Left cardiac atrium (tissue), 4 donors: ENCODE results near the gene CUL7. TPM values are rescaled to one million over a fixed set of nuclear protein-coding genes. Genes with fewer than 3 reads are reported as not detected.

Experiments
- ATAC-seq, 2 donors: fragments of 200-7000 bp; cut with Tn5 transposase; one replicate each; pipeline ENCODE4 v1.9.1; 2020; ENCODE audit warnings: mild to moderate bottlenecking in 2 of 2, moderate library complexity in 2 of 2
- DNase-seq: peaks from one replicate; pipeline ENCODE4 v3.0.0-alpha.2; 2020
- intact Hi-C, 2 donors: fragments of 100-400 bp; cut with DNase I; formaldehyde crosslinking; loops; one replicate each; pipeline versions ENCODE4 v1.14.1 to v1.15.1; 2022 to 2023
- total RNA-seq, 2 donors: library from RNA; stranded (reverse); fragmentation: NEBNext Ultra II Directional; extraction: Animal tissue kit (Norgen Biotek cat#: 25700); gene quantifications; one replicate each; pipeline ENCODE4 v1.2.1, GENCODE V29; 2021
- donor health status: DM: no; HTN: yes; CAD: no.
- donor health status: DM: no; HTN: yes; CAD: no; lungs with severe emphysema.
- donor health status: DM: yes; HTN: yes; CAD: no.
- donor health status: Dilated cardiomyopathy.

Gene CUL7
- total RNA-seq, 2 donors from 2014 or later, result 7.6 to 10.8 TPM

DNA sequence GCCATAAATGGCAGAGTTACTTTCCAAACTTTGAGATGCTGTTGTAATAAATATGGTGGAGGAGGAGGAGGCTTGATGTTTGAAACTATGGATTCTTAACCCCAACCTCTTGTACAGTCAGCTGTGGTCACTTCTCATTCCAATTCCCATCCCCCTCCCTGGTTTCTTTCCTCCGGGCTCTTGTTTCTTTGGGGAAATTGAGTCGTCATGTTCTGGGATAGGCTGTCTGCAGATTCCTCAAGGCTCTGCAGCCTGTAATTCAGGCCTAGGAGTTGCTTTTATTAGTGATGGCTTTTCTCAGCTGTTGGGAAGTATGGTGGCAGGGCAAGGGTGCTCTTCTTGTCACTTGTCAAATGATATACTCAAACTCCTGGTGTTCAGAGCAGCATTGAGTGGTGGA is 25.0 kb upstream of the CUL7 start:
- DNase-seq, result no peak
- intact Hi-C loops, result loop anchor here (10.0 kb wide), 1 partner anchor 56 kb away; no protein-coding TSS in a partner anchor
- ATAC-seq, result no peak

DNA sequence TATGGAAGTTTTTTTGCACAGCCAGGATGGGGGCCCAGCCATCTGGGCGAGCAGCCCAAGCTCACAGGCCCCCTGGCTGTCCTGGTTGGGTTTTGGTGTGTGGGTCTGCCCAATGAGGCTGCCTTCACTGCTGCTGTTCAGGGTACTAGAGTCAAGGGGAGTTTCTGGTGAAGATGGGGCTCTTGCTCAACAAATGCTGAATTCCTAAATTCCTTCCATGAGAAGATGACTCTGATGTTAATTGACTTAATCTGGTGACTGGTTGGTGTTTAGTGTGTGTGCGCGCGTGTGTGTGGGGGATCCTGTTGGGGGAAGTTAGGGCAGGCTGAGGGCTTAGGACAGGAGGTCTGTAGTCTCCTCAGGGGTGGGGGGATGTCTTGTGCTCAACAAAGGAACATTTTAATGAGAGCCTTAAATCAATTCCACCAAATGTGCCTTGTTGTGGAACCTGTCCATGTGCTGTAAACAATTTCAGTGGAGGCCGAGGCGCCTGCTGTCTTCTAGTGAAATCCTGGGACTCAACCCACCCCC is 24.4 kb upstream of the CUL7 start:
- DNase-seq (no peak), ATAC-seq (no peak)
- intact Hi-C loops, result loop anchor here (10.0 kb wide), 1 partner anchor 57 kb away; no protein-coding TSS in a partner anchor

GRCh38 chr6:43077333-43077809 is 23.7 kb upstream of the CUL7 start:
- ATAC-seq (no peak), DNase-seq (no peak)
- intact Hi-C loops, result loop anchor here (10.0 kb wide), 1 partner anchor 57 kb away; no protein-coding TSS in a partner anchor

- intact Hi-C loops, result loop anchor here (10.0 kb wide), 1 partner anchor 58 kb away; no protein-coding TSS in a partner anchor
- peak; percentile 19 to 34 for ATAC-seq
- no peak for DNase-seq
Measured at GRCh38 chr6:43076464-43077332, 23.0 kb upstream of the CUL7 start.

- ATAC-seq (peak; percentile 78 to 88), DNase-seq (peak; percentile 29)
- intact Hi-C loops, result loop anchor here (10.0 kb wide), 1 partner anchor 59 kb away; no protein-coding TSS in a partner anchor
Measured at GRCh38 chr6:43075670-43076463, 22.2 kb upstream of the CUL7 start, which contains the start of gene PTK7. TSS of gene PTK7 (plus strand) at chr6:43076314. CDS start at chr6:43076489, 175 bp downstream.

- ATAC-seq (peak in 1 of 2 donors; percentile 23), DNase-seq (no peak)
- intact Hi-C loops, result loop anchor here (10.0 kb wide), 1 partner anchor 60 kb away; no protein-coding TSS in a partner anchor
Measured at GRCh38 chr6:43074847-43075669, 21.4 kb upstream of the CUL7 start.

GRCh38 chr6:43070028-43070632 is 16.5 kb upstream of the CUL7 start:
- intact Hi-C loops, result loop anchor here (10.0 kb wide), 1 partner anchor 65 kb away; no protein-coding TSS in a partner anchor

DNA sequence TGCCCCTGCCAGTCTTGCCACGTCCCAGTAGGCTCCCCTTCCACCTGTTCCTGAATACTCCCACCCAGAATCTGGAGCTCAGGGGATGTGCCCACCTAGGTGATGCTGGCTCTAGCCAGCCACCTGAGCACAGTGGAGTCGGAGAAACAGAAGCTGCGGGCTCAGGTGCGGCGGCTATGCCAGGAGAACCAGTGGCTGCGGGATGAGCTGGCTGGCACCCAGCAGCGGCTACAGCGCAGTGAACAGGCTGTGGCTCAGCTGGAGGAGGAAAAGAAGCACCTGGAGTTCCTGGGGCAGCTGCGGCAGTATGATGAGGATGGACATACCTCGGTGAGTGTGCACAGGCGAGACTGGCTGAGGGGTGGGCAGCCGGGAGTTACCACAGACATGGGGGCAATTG is 9.2 kb upstream of the CUL7 start:
- intact Hi-C loops, result no loop called here
- DNase-seq (no peak), ATAC-seq (no peak)

More at GRCh38 chr6:43070028-43070632, 16.5 kb upstream of the CUL7 start:
- ATAC-seq, result peak; percentile 41 to 60
- no peak for DNase-seq

- DNase-seq (no peak), ATAC-seq (no peak)
- intact Hi-C loops, result no loop called here
Measured at GRCh38 chr6:43061861-43062260, 8.2 kb upstream of the CUL7 start.

DNA sequence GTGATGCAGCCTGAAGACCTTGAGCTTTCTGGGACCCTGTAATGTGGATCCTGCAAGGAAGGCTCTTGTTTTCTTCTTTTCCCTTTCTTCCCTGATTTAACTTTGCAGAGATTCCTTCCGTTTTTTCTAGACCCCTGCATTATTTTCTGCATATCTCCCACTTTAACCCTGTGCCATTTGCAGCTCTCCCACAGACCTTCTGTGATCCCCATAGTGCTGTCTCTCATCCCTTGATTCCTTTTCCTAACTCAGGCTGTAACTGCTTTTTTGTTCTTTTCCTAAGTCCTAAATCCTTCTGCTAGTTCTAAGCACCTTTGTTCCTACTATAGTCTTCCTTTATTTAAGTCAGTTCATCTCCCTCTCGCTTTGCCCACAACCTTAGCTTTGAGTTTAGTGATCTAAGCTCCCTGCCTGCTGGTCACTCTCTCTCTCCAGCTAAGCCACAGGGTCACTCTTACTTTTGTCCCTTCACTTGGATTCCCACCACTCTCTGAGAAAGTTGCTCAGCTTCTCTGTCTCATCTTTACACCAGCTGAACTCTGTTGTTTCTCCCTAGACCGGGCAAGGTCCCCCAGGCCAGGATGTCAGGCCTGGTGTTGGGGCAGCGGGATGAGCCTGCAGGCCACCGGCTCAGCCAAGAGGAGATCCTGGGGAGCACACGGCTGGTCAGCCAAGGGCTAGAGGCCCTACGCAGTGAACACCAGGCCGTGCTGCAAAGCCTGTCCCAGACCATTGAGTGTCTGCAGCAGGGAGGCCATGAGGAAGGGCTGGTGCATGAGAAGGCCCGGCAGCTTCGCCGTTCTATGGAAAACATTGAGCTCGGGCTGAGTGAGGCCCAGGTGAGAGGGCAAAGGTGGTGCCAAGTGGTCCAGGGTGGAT is 7.3 kb upstream of the CUL7 start:
- ATAC-seq (no peak), DNase-seq (no peak)
- intact Hi-C loops, result no loop called here

DNA sequence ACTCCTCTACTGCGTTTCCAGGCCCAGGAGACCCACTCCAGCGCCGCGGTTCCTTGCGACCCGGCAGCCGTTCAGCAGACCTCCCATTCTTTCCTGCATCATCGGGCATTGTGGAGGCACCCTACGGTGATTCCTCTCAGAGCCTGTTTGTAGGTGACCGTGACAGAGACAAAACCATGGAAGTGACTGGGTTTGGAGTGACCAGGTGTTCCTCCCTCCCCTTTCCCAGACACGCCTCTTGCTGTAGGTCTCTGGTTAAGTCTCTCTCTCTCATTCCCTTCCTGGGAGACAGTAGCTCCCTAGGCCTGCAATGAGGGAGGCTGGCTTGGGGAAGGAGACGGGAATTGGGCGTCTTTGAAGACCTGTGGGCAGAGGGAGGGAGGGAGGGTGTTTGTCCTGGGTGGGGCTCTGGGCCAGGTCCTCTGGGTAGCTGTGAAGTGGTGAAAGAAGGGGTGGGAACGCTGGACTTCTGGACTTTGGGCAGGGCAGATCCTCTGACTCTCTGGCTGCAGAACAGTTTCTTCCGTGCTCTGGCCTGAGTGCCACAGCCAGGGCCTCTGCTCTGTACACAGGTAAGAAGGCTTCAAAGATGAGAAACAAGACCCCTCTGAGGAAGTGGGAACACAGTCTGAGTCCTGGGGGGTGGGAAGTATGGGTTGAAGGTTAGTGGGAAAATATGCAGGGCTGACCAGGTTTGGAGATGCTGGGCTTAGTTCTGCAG is 6.5 kb upstream of the CUL7 start:
- DNase-seq, result no peak
- peak; percentile 5 to 31 for ATAC-seq
- intact Hi-C loops, result no loop called here

DNA sequence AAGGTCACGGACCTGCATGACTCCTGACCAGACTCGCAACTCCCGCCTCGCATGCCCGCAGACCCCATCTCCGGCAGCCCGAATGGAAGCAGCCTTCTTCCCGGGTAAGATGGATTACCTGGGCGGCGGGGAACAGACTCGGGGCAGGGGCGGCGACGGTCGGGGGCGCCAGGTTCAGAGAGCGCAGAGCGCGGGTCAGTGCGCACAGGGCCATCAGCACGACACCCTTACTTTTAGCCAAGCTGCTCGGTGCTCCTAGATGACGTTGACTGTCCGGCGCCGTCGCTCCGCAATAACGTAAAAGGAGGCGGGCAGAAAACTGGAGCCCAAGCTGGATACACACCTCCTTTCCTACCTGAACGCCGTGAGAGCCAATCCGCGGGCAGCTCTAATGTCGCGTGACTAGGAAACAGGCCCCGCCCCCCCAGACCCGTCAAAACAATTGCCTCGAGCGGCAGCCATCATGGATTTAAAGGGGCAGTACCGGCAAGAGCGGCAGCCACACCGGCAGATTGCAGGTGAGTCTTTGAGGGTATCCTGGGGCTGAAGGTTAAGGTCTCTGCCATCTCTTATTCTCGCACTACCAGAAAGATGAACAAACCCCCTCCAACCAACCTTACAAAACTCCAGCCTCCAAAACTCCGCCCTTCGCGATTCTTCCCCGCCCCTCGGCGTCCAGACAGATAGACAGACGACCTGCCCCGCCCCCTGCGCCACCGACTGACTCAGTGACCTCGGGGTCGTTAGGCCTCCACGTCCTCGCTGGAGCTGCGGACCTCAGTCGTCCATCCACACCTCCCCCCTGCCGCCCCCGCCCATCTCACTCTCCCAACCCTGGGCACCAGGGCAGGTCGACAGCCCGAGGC is 5.8 kb upstream of the CUL7 start, which contains the start of the genes KLC4 and MRPL2:
KLC4 (plus strand) TSS at position 464 of the 866 bp plus-strand sequence. CDS start 1,705 bp downstream, outside the sequence.
MRPL2 (minus strand) TSS at position 267 of the 866 bp plus-strand sequence; CDS start at position 214, 53 bp downstream.
- DNase-seq, result peak; percentile 98

DNA sequence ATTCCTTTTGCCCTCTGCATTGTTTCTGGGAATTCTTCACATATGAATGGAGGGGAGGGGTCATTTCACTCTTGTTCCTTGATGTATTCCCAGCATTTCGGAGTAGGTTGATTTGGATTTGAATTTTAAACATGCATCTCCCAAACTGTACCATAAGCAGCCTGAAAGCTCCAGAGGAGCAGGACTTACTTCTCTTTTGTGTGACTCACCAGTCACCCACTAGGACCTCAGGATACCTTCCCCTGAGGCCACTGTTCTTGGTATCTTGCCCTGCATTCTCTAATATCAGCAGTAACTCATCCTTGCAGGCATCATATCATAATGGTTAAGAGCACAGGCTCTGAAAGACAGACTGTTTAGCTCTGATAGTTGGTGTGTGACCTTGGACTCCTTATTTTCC is 4.9 kb upstream of the CUL7 start:
- DNase-seq, result no peak

More for the DNA sequence above, 5.8 kb upstream of the CUL7 start, which contains the start of the genes KLC4 and MRPL2:
- intact Hi-C loops, result no loop called here
- ATAC-seq, result peak; percentile 97 to 98

DNA sequence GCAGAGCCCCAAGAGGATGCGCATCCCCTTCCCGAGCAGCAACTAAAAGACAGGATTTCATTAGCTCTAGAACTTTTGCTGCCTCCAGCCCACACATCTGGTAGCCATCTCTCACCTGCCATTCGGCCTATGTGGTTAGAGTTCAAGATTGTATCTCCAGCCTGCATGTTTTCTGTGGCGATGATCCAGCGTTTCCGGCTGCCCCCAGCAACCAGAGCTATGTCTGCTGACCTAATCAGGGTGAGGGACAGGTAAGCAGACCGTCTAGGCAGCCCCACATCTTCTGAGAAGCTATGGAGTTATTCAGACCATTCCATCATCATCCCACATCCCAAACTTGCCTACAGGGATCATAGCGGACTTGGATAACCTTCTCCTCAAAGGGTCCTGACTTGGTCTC is 2.3 kb upstream of the CUL7 start:
- ATAC-seq (no peak), DNase-seq (no peak)
- intact Hi-C loops, result no loop called here

More for the DNA sequence above, 4.9 kb upstream of the CUL7 start:
- no peak for ATAC-seq
- intact Hi-C loops, result no loop called here
